H9 (cell line): Measurements from ENCODE around the gene TRHDE. TPM values are rescaled to one million over a fixed set of nuclear protein-coding genes. Genes with fewer than 3 reads are reported as not detected.

Source experiments
- DNase-seq: peaks from one replicate; pipeline ENCODE4 v3.0.0-alpha.2; 2017
- H2AFZ ChIP-seq: one replicate; pipeline ENCODE4 v1.6.1; 2013; ENCODE audit warnings: mild to moderate bottlenecking, low read length, control low read depth, moderate library complexity
- H2AK5ac ChIP-seq: 2 replicates; pipeline ENCODE4 v1.6.1; 2013; ENCODE audit warnings: low read length, control low read depth, mixed read lengths; ENCODE audit not compliant: insufficient read length
- H2BK120ac ChIP-seq: one replicate; pipeline ENCODE4 v1.6.1; 2013; ENCODE audit warnings: low read depth, mild to moderate bottlenecking, low read length, control low read depth, inconsistent platforms; ENCODE audit not compliant: poor library complexity, severe bottlenecking
- H2BK12ac ChIP-seq: 2 replicates; pipeline ENCODE4 v1.6.1; 2013; ENCODE audit warnings: low read length, control low read depth, mixed read lengths, low read depth; ENCODE audit not compliant: insufficient read length
- H2BK15ac ChIP-seq: 2 replicates; pipeline ENCODE4 v1.6.1; 2013; ENCODE audit warnings: low read depth, low read length, control low read depth
- H2BK20ac ChIP-seq: one replicate; pipeline ENCODE4 v1.6.1; 2013; ENCODE audit warnings: low read depth, mild to moderate bottlenecking, low read length, control low read depth, inconsistent platforms; ENCODE audit not compliant: poor library complexity, severe bottlenecking
- H2BK5ac ChIP-seq: 2 replicates; pipeline ENCODE4 v1.6.1; 2013; ENCODE audit warnings: low read length, control low read depth, mixed read lengths; ENCODE audit not compliant: insufficient read length
- H3K14ac ChIP-seq: 2 replicates; pipeline ENCODE4 v1.6.1; 2013; ENCODE audit warnings: low read length, control low read depth; ENCODE audit not compliant: insufficient read depth
- H3K18ac ChIP-seq: 2 replicates; pipeline ENCODE4 v1.6.1; 2013; ENCODE audit warnings: low read depth, mild to moderate bottlenecking, mixed read lengths, low read length, control low read depth; ENCODE audit not compliant: insufficient read length
- H3K23ac ChIP-seq: 2 replicates; pipeline ENCODE4 v1.6.1; 2013; ENCODE audit warnings: low read length, control low read depth, mixed read lengths, low read depth; ENCODE audit not compliant: insufficient read length
- H3K23me2 ChIP-seq: 2 replicates; pipeline ENCODE4 v1.6.1; 2013; ENCODE audit warnings: low read depth, mild to moderate bottlenecking, mixed read lengths, low read length, control low read depth; ENCODE audit not compliant: insufficient read length, poor library complexity, severe bottlenecking
- H3K27ac ChIP-seq: 2 replicates; pipeline ENCODE4 v1.5.1; 2013; ENCODE audit warnings: low read length, control low read depth, mixed read lengths, low read depth; ENCODE audit not compliant: insufficient read length
- H3K27me3 ChIP-seq: 2 replicates; pipeline ENCODE4 v1.6.1; 2013; ENCODE audit warnings: low read length, control low read depth, inconsistent platforms; ENCODE audit not compliant: insufficient read depth
- H3K4ac ChIP-seq: 2 replicates; pipeline ENCODE4 v1.6.1; 2013; ENCODE audit warnings: low read depth, mild to moderate bottlenecking, control low read depth, inconsistent platforms, low read length, moderate library complexity
- H3K4me1 ChIP-seq: 2 replicates; pipeline ENCODE4 v1.6.1; 2013; ENCODE audit warnings: low read length, control low read depth, inconsistent platforms; ENCODE audit not compliant: insufficient read depth
- H3K4me2 ChIP-seq: 2 replicates; pipeline ENCODE4 v1.6.1; 2013; ENCODE audit warnings: low read length, control low read depth, mixed read lengths; ENCODE audit not compliant: insufficient read length, insufficient read depth
- H3K56ac ChIP-seq: 2 replicates; pipeline ENCODE4 v1.6.1; 2013; ENCODE audit warnings: low read depth, mild to moderate bottlenecking, mixed read lengths, low read length, control low read depth; ENCODE audit not compliant: insufficient read length
- H3K79me1 ChIP-seq: 2 replicates; pipeline ENCODE4 v1.6.1; 2013; ENCODE audit warnings: low read depth, mild to moderate bottlenecking, moderate library complexity, low read length, control low read depth, inconsistent platforms; ENCODE audit not compliant: insufficient read depth, poor library complexity, severe bottlenecking
- H3K79me2 ChIP-seq: 2 replicates; pipeline ENCODE4 v1.6.1; 2013; ENCODE audit warnings: low read length, control low read depth, inconsistent platforms; ENCODE audit not compliant: insufficient read depth
- H3K9ac ChIP-seq: 2 replicates; pipeline ENCODE4 v1.6.1; 2013; ENCODE audit warnings: low read length, control low read depth, mixed read lengths; ENCODE audit not compliant: insufficient read length; ENCODE audit errors: extremely low read depth
- H3K9me3 ChIP-seq: one replicate; pipeline ENCODE4 v1.6.1; 2013; ENCODE audit warnings: low read depth, low read length, inconsistent platforms; ENCODE audit not compliant: control insufficient read depth
- H3T11ph ChIP-seq: one replicate; pipeline ENCODE4 v1.6.1; 2013; ENCODE audit warnings: mild to moderate bottlenecking, low read length, control low read depth, inconsistent platforms
- H4K20me1 ChIP-seq: one replicate; pipeline ENCODE4 v1.6.1; 2013; ENCODE audit not compliant: control insufficient read depth, insufficient read length, insufficient read depth
- H4K5ac ChIP-seq: 2 replicates; pipeline ENCODE4 v1.6.1; 2013; ENCODE audit warnings: low read depth, mild to moderate bottlenecking, mixed read lengths, low read length, control low read depth; ENCODE audit not compliant: insufficient read length
- H4K8ac ChIP-seq: replicated peaks from 2 replicates; pipeline ENCODE4 v1.6.1; 2013; ENCODE audit warnings: low read length, control low read depth, mixed read lengths, low read depth; ENCODE audit not compliant: insufficient read length
- H4K91ac ChIP-seq: 2 replicates; pipeline ENCODE4 v1.6.1; 2013; ENCODE audit warnings: low read depth, mild to moderate bottlenecking, moderate library complexity, mixed read lengths, low read length, control low read depth; ENCODE audit not compliant: insufficient read length
- H3K27ac Mint-ChIP-seq, 3 experiments: 2 replicates in 2 of 3; 3 replicates in 1 of 3; pipeline ENCODE4 v1.8.0; 2020 to 2021; ENCODE audit warnings: mixed read lengths in 3 of 3, mild to moderate bottlenecking in 1 of 3, moderate library complexity in 1 of 3
- H3K27me3 Mint-ChIP-seq: 2 replicates; pipeline ENCODE4 v1.8.0; 2021; ENCODE audit warnings: low read depth, mild to moderate bottlenecking, moderate library complexity, mixed read lengths
- H3K36me3 Mint-ChIP-seq, 3 experiments: 2 replicates in 2 of 3; 3 replicates in 1 of 3; pipeline ENCODE4 v1.8.0; 2020 to 2021; ENCODE audit warnings: low read depth in 3 of 3, mixed read lengths in 3 of 3; ENCODE audit not compliant: insufficient read depth in 1 of 3
- H3K4me1 Mint-ChIP-seq, 2 experiments: 2 replicates each; pipeline ENCODE4 v1.8.0; 2020; ENCODE audit warnings: mixed read lengths in 2 of 2
- H3K4me3 Mint-ChIP-seq, 2 experiments: 2 replicates in 1 of 2; 3 replicates in 1 of 2; pipeline ENCODE4 v1.8.0; 2020 to 2021; ENCODE audit warnings: mild to moderate bottlenecking in 2 of 2, mixed read lengths in 2 of 2, moderate library complexity in 1 of 2
- H3K9me3 Mint-ChIP-seq, 2 experiments: 2 replicates in 1 of 2; 3 replicates in 1 of 2; pipeline ENCODE4 v1.8.0; 2020; ENCODE audit warnings: mild to moderate bottlenecking in 2 of 2, mixed read lengths in 2 of 2, moderate library complexity in 1 of 2
- WGBS: extraction: QIAGEN DNeasy Blood & Tissue Kit; methylation state at CpG from one replicate; pipeline ENCODE4 v1.1.7; 2013; ENCODE audit warnings: missing lambda C conversion rate, low lambda C conversion rate, mixed read lengths; ENCODE audit not compliant: insufficient read length; ENCODE audit errors: extremely low coverage; 5-methylcytosine and 5-hydroxymethylcytosine counted together
- total RNA-seq: library from RNA; stranded (reverse); gene quantifications from 2 replicates; pipeline ENCODE4 v1.2.1, GENCODE V29; 2021
- TF ChIP-seq, protein P1 (sequence below): fragments of 200-600 bp; sonication (generic); conservative IDR thresholded peaks from 3 replicates; pipeline ENCODE4 v1.8.0; 2021; ENCODE audit warnings: antibody characterized with exemption, mild to moderate bottlenecking

Gene TRHDE
- total RNA-seq, 1 experiment from 2014 or later = 1.0 TPM

DNA sequence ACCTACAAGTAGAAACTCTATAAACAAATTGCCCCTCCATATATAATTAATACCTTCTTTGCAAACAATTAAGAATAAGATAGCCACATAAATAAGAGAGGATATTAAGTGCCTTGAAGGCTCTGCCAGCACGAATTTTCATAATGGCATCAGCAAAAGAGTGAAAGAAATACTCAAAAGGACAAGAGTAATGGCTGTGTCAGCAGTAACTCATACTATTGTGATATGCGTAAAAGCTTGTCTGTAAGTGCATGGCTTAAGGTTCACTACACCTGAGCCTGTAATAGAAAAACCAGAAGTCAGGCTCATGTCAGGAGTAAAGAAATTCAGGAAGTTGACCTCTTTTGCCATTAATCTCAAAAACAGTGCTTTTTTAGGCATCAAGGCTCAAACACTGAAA lies 204.1 kb downstream of the TRHDE start:
- no peaks in the 10 kb centered on the region for H3K9me3 ChIP-seq
- no peak overlapping the region for H3K56ac ChIP-seq
- H3K4me1 Mint-ChIP-seq = peaks cover 6 to 10% of the 10 kb centered on the region in 2 experiments
- no peak overlapping the region for H2AK5ac ChIP-seq
- H3K79me1 ChIP-seq = no peaks in the 10 kb centered on the region
- H3K4me2 ChIP-seq = no peak overlapping the region
- H4K5ac ChIP-seq = no peak overlapping the region
- no peaks in the 10 kb centered on the region; a peak in 1 of 7 replicates for H3K36me3 Mint-ChIP-seq
- H2BK15ac ChIP-seq = no peak overlapping the region
- H3K9me3 Mint-ChIP-seq = peaks cover 0 to 3% of the 10 kb centered on the region in 2 experiments; a peak in 2 of 5 replicates
- no peak overlapping the region for H3K27ac ChIP-seq
- no peaks in the 10 kb centered on the region for H4K20me1 ChIP-seq
- no peak overlapping the region for H3K4ac ChIP-seq
- no peak overlapping the region for H2BK20ac ChIP-seq
- H3K4me1 ChIP-seq = peaks cover 4% of the 10 kb centered on the region
- H2BK12ac ChIP-seq = no peak overlapping the region
- H2AFZ ChIP-seq = no peak overlapping the region
- no peak overlapping the region for H2BK5ac ChIP-seq
- H4K8ac ChIP-seq = no peak overlapping the region
- H3T11ph ChIP-seq = no peak overlapping the region
- H3K27me3 Mint-ChIP-seq = no peaks in the 10 kb centered on the region
- H3K4me3 Mint-ChIP-seq = no peak overlapping the region
- no peak overlapping the region for H3K23ac ChIP-seq
- H3K9ac ChIP-seq = no peak overlapping the region
- no peak overlapping the region for H3K18ac ChIP-seq
- TF ChIP-seq, protein P1, sequence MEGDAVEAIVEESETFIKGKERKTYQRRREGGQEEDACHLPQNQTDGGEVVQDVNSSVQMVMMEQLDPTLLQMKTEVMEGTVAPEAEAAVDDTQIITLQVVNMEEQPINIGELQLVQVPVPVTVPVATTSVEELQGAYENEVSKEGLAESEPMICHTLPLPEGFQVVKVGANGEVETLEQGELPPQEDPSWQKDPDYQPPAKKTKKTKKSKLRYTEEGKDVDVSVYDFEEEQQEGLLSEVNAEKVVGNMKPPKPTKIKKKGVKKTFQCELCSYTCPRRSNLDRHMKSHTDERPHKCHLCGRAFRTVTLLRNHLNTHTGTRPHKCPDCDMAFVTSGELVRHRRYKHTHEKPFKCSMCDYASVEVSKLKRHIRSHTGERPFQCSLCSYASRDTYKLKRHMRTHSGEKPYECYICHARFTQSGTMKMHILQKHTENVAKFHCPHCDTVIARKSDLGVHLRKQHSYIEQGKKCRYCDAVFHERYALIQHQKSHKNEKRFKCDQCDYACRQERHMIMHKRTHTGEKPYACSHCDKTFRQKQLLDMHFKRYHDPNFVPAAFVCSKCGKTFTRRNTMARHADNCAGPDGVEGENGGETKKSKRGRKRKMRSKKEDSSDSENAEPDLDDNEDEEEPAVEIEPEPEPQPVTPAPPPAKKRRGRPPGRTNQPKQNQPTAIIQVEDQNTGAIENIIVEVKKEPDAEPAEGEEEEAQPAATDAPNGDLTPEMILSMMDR = no peak
- no peak overlapping the region for H3K14ac ChIP-seq
- no peak overlapping the region for H3K27ac Mint-ChIP-seq
- no peak for DNase-seq
- H3K23me2 ChIP-seq = no peaks in the 10 kb centered on the region
- H2BK120ac ChIP-seq = no peak overlapping the region
- no CpG with 5 or more reads among the region's 2 CpGs for WGBS
- H3K79me2 ChIP-seq = no peaks in the 10 kb centered on the region
- H3K27me3 ChIP-seq = no peaks in the 10 kb centered on the region
- H4K91ac ChIP-seq = no peak overlapping the region
